H1 (cell line): Measurements from ENCODE around the gene ATP6V0A4. TPM values are rescaled to one million over a fixed set of nuclear protein-coding genes. Genes with fewer than 3 reads are reported as not detected.
"Not testable (repeated sequence)": the region's sequence is repeated elsewhere in the genome, so short reads cannot be mapped to it uniquely, and the experiment has no call there.

ENCODE experiments used
- CTCF ChIA-PET: fragments of 300-600 bp; sonication (Branson Sonifier 250); formaldehyde crosslinking; loops from one replicate; lab custom pipeline; 2021; ENCODE audit not compliant: partially characterized antibody; lab: Charles Lee
- POLR2A ChIA-PET: fragments of 300-600 bp; sonication (Branson Sonifier 250); formaldehyde crosslinking; loops from one replicate; lab custom pipeline; 2021; ENCODE audit warnings: inconsistent platforms; ENCODE audit not compliant: partially characterized antibody; lab: Charles Lee
- DNase-seq, 2 experiments: peaks; one replicate each; pipeline versions ENCODE4 v3.0.0 to v3.0.0-alpha.2; 2010 to 2022; ENCODE audit warnings: low spot score in 2 of 2, low read depth in 1 of 2, mixed read lengths in 1 of 2
- FAIRE-seq: peaks from 2 replicates; lab custom pipeline; 2011; peaks lifted over from hg19 to GRCh38; lab: Jason Lieb, UNC
- H2AFZ ChIP-seq: 2 replicates; pipeline ENCODE4 v1.8.1; 2012; ENCODE audit warnings: low read length, inconsistent platforms
- H2AK5ac ChIP-seq: 2 replicates; pipeline ENCODE4 v1.6.1; 2013; ENCODE audit warnings: low read depth, low read length
- H2BK120ac ChIP-seq: replicated peaks from 2 replicates; pipeline ENCODE3; 2013; ENCODE audit warnings: low read depth, low read length, inconsistent platforms
- H2BK12ac ChIP-seq: 2 replicates; pipeline ENCODE4 v1.6.1; 2013; ENCODE audit warnings: low read depth, low read length
- H2BK15ac ChIP-seq: 2 replicates; pipeline ENCODE4 v1.6.1; 2013; ENCODE audit warnings: low read length
- H2BK20ac ChIP-seq: 2 replicates; pipeline ENCODE4 v1.6.1; 2013; ENCODE audit warnings: low read length
- H2BK5ac ChIP-seq: 2 replicates; pipeline ENCODE4 v1.6.1; 2013; ENCODE audit warnings: low read depth, low read length
- H3K14ac ChIP-seq: 2 replicates; pipeline ENCODE4 v1.6.1; 2013; ENCODE audit warnings: inconsistent platforms; ENCODE audit not compliant: insufficient read length
- H3K18ac ChIP-seq: 2 replicates; pipeline ENCODE4 v1.6.1; 2013; ENCODE audit warnings: low read length; ENCODE audit errors: extremely low read depth
- H3K23ac ChIP-seq: 2 replicates; pipeline ENCODE4 v1.6.1; 2013; ENCODE audit warnings: inconsistent platforms; ENCODE audit not compliant: insufficient read length
- H3K23me2 ChIP-seq: 2 replicates; pipeline ENCODE4 v1.6.1; 2013; ENCODE audit warnings: low read depth, low read length
- H3K27ac ChIP-seq: 2 replicates; pipeline ENCODE4 v1.6.1; 2011; ENCODE audit warnings: low read depth, low read length, inconsistent platforms
- H3K27me3 ChIP-seq, 4 experiments: replicated peaks in 1 of 4; 1 replicate in 1 of 4; 2 replicates in 3 of 4; pipeline versions ENCODE4 v1.6.1 to v1.8.1; 2011 to 2013; ENCODE audit warnings: low read length in 3 of 4, mild to moderate bottlenecking in 3 of 4, inconsistent platforms in 2 of 4, mixed read lengths in 2 of 4, moderate library complexity in 1 of 4; ENCODE audit not compliant: control insufficient read depth in 3 of 4, insufficient read depth in 3 of 4; ENCODE audit errors: extremely low read depth in 1 of 4
- H3K36me3 ChIP-seq, 4 experiments: 2 replicates each; pipeline versions ENCODE4 v1.6.1 to v1.8.1; 2011 to 2013; ENCODE audit warnings: mild to moderate bottlenecking in 4 of 4, low read length in 3 of 4, moderate library complexity in 2 of 4, control low read depth in 1 of 4, inconsistent platforms in 1 of 4; ENCODE audit not compliant: insufficient read depth in 4 of 4, control insufficient read depth in 2 of 4
- H3K4ac ChIP-seq: replicated peaks from 2 replicates; pipeline ENCODE3; 2013; ENCODE audit warnings: low read length, low read depth, mixed read lengths, inconsistent platforms; ENCODE audit not compliant: insufficient read length
- H3K4me1 ChIP-seq, 4 experiments: replicated peaks in 1 of 4; 1 replicate in 1 of 4; 2 replicates in 3 of 4; pipeline versions ENCODE4 v1.6.1 to v1.8.1; 2011 to 2013; ENCODE audit warnings: low read length in 3 of 4, inconsistent platforms in 2 of 4, mixed read lengths in 1 of 4; ENCODE audit not compliant: insufficient read depth in 4 of 4, control insufficient read depth in 3 of 4
- H3K4me2 ChIP-seq, 2 experiments: 2 replicates each; pipeline versions ENCODE4 v1.6.1 to v1.8.1; 2011 to 2013; ENCODE audit warnings: low read depth in 2 of 2, low read length in 2 of 2, control low read depth in 1 of 2, inconsistent platforms in 1 of 2, mild to moderate bottlenecking in 1 of 2; ENCODE audit not compliant: insufficient read depth in 1 of 2
- H3K4me3 ChIP-seq, 4 experiments: fragments of 200-600, 300-600 bp in 1 of 4; sonication (generic), shearing (Covaris generic), sonication (Bioruptor Twin) in 1 of 4; 2 replicates each; pipeline versions ENCODE4 v1.5.1 to v1.8.1; 2011 to 2016; ENCODE audit warnings: low read length in 4 of 4, low read depth in 3 of 4, control low read depth in 2 of 4, inconsistent platforms in 2 of 4, mild to moderate bottlenecking in 2 of 4, mixed read lengths in 1 of 4, moderate library complexity in 1 of 4; ENCODE audit not compliant: insufficient read depth in 2 of 4; ENCODE audit errors: extremely low read depth in 1 of 4
- H3K56ac ChIP-seq: replicated peaks from 2 replicates; pipeline ENCODE3; 2013; ENCODE audit warnings: low read depth, mild to moderate bottlenecking, mixed read lengths, low read length, inconsistent platforms; ENCODE audit not compliant: insufficient read length
- H3K79me1 ChIP-seq: 2 replicates; pipeline ENCODE4 v1.6.1; 2013; ENCODE audit warnings: low read depth, low read length, control low read depth
- H3K79me2 ChIP-seq, 2 experiments: 2 replicates each; pipeline versions ENCODE4 v1.6.1 to v1.8.1; 2012 to 2013; ENCODE audit warnings: low read length in 2 of 2, mild to moderate bottlenecking in 2 of 2, inconsistent platforms in 1 of 2; ENCODE audit not compliant: insufficient read depth in 2 of 2, control insufficient read depth in 1 of 2
- H3K9ac ChIP-seq, 4 experiments: replicated peaks in 1 of 4; 1 replicate in 1 of 4; 2 replicates in 3 of 4; pipeline versions ENCODE4 v1.6.1 to v1.8.1; 2011 to 2013; ENCODE audit warnings: low read depth in 3 of 4, low read length in 3 of 4, control low read depth in 2 of 4, mild to moderate bottlenecking in 2 of 4, moderate library complexity in 2 of 4, inconsistent platforms in 1 of 4; ENCODE audit errors: extremely low read depth in 1 of 4
- H3K9me3 ChIP-seq, 2 experiments: 2 replicates each; pipeline versions ENCODE4 v1.6.1 to v1.8.1; 2012 to 2013; ENCODE audit warnings: mild to moderate bottlenecking in 2 of 2, moderate library complexity in 2 of 2, control low read depth in 1 of 2, inconsistent platforms in 1 of 2, low read depth in 1 of 2, low read length in 1 of 2, mixed read lengths in 1 of 2; ENCODE audit not compliant: insufficient read depth in 2 of 2
- H4K20me1 ChIP-seq, 2 experiments: replicated peaks in 1 of 2; 2 replicates each; pipeline versions ENCODE3 to v1.8.1; 2011 to 2013; ENCODE audit warnings: inconsistent platforms in 2 of 2, low read length in 2 of 2, mild to moderate bottlenecking in 1 of 2; ENCODE audit not compliant: insufficient read depth in 2 of 2, control insufficient read depth in 1 of 2
- H4K5ac ChIP-seq: 2 replicates; pipeline ENCODE4 v1.6.1; 2013; ENCODE audit warnings: low read length, low read depth, mixed read lengths, inconsistent platforms; ENCODE audit not compliant: insufficient read length
- H4K8ac ChIP-seq: 2 replicates; pipeline ENCODE4 v1.8.0; 2013; ENCODE audit warnings: mild to moderate bottlenecking, moderate library complexity, low read length, inconsistent platforms; ENCODE audit not compliant: insufficient read depth; ENCODE audit errors: extremely low read depth
- H4K91ac ChIP-seq: replicated peaks from 2 replicates; pipeline ENCODE3; 2013; ENCODE audit warnings: low read length, mixed read lengths, inconsistent platforms; ENCODE audit not compliant: insufficient read length
- WGBS, 2 experiments: shearing (Covaris generic) in 1 of 2; methylation state at CpG; one replicate each; pipeline versions ENCODE4 v1.1.6 to v1.1.7; 2013 to 2015; ENCODE audit warnings: low lambda C conversion rate in 2 of 2, mixed read lengths in 2 of 2, inconsistent platforms in 1 of 2, low coverage in 1 of 2, missing lambda C conversion rate in 1 of 2; ENCODE audit not compliant: insufficient replicate concordance in 2 of 2, insufficient coverage in 1 of 2, insufficient read length in 1 of 2; ENCODE audit errors: extremely low coverage in 1 of 2, missing lambda C conversion rate in 1 of 2; 5-methylcytosine and 5-hydroxymethylcytosine counted together
- polyA plus RNA-seq, 7 experiments: library from polyadenylated mRNA; depleted of rRNA in 3 of 7; stranded (reverse) in 5 of 7; unstranded in 2 of 7; fragments of >200 nt in 5 of 7; fragments of 200-250 nt in 2 of 7; gene quantifications; 1 replicate in 5 of 7; 2 replicates in 1 of 7; 4 replicates in 1 of 7; pipeline versions ENCODE4 v1.2.1 to v1.2.3, GENCODE V29; 2011 to 2013; ENCODE audit warnings: missing spikeins in 2 of 7, mixed read lengths in 2 of 7
- total RNA-seq: library from RNA; stranded (reverse); fragmentation: NEBNext Ultra II Directional; extraction: Animal tissue kit (Norgen Biotek cat#: 25700); gene quantifications from 2 replicates; pipeline ENCODE4 v1.2.1, GENCODE V29; 2021

ATP6V0A4 gene
- total and polyA plus RNA-seq, 2 of the 8 experiments (the other 6 are each of a cell fraction or from before 2014, with no cell fraction given), result 0.47 to 1.6 TPM

- H3K9me3 ChIP-seq, H3K27ac ChIP-seq, DNase-seq, POLR2A ChIA-PET, H3K4me2 ChIP-seq, H4K91ac ChIP-seq, H3K56ac ChIP-seq, H3K18ac ChIP-seq, H3K4me3 ChIP-seq, H2AK5ac ChIP-seq, H3K27me3 ChIP-seq, H4K5ac ChIP-seq, FAIRE-seq, H2BK5ac ChIP-seq, H3K23me2 ChIP-seq, H3K14ac ChIP-seq, H2BK12ac ChIP-seq, H3K4ac ChIP-seq, H2BK20ac ChIP-seq, H4K20me1 ChIP-seq, H3K9ac ChIP-seq, CTCF ChIA-PET, H2BK15ac ChIP-seq, H3K36me3 ChIP-seq, H4K8ac ChIP-seq, H2BK120ac ChIP-seq, H3K79me1 ChIP-seq, H3K79me2 ChIP-seq, H3K4me1 ChIP-seq, H2AFZ ChIP-seq, H3K23ac ChIP-seq: not testable (repeated sequence)
- WGBS, 2 experiments, result 94% methylated on average over 9 of the region's 9 CpGs; no CpG with 5 or more reads in 1 of the 2 experiments
Observed at GRCh38 chr7:138695776-138696175, 102.2 kb downstream of the ATP6V0A4 start.
